ENCODE results near the gene LRRN2.

DNA sequence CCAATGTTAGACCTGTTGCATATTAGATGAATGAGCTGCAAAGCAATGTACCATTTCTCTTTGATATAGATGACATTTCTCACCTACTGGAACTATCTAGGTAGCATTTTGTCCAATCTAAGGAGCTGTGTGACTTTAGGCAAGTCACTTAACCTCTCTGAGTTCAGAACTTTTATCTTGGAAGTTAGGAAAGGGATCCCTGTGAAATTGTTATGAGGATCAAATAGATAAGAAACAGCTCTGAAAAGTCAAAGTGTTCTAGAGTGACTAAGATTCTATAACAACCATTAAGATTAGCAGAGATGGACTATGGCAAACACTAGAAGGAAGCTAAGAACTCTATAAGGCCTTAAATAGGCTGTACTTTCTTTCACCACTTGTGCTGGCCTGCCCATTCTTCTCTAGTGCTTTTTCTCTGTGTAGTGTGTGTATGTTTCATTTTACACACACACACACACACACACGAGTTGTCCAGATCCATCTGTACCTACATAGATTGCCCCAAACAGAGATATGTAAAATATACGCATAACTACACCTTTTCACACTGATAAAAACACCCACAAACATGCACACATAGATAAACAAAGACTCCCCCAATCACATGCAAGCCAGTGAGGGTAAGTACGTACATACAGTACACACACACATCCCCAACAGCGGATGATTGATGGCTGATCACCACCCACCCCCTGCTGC is 19.4 kb upstream of the LRRN2 start:
- TF ChIP-seq CTCF (IDR thresholded peaks at IDR 0.05): no peak
- TF ChIP-seq SIN3A (IDR thresholded peaks at IDR 0.05; ENCODE audit: borderline replicate concordance, insufficient read depth, low read depth, low read length): no peak
- TF ChIP-seq, protein P1, sequence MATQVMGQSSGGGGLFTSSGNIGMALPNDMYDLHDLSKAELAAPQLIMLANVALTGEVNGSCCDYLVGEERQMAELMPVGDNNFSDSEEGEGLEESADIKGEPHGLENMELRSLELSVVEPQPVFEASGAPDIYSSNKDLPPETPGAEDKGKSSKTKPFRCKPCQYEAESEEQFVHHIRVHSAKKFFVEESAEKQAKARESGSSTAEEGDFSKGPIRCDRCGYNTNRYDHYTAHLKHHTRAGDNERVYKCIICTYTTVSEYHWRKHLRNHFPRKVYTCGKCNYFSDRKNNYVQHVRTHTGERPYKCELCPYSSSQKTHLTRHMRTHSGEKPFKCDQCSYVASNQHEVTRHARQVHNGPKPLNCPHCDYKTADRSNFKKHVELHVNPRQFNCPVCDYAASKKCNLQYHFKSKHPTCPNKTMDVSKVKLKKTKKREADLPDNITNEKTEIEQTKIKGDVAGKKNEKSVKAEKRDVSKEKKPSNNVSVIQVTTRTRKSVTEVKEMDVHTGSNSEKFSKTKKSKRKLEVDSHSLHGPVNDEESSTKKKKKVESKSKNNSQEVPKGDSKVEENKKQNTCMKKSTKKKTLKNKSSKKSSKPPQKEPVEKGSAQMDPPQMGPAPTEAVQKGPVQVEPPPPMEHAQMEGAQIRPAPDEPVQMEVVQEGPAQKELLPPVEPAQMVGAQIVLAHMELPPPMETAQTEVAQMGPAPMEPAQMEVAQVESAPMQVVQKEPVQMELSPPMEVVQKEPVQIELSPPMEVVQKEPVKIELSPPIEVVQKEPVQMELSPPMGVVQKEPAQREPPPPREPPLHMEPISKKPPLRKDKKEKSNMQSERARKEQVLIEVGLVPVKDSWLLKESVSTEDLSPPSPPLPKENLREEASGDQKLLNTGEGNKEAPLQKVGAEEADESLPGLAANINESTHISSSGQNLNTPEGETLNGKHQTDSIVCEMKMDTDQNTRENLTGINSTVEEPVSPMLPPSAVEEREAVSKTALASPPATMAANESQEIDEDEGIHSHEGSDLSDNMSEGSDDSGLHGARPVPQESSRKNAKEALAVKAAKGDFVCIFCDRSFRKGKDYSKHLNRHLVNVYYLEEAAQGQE (IDR thresholded peaks at IDR 0.05; ENCODE audit: insufficient read depth in 1 of 2, low read depth in 2 of 2, low read length in 1 of 2): no peak
